C4-2B (cell line): ENCODE measurements around the gene KIF18B.

ENCODE experiments used
- ZFX ChIP-seq: fragments of 450-650 bp; IDR thresholded peaks from 2 replicates; pipeline ENCODE4 v1.6.1; 2017
- TF ChIP-seq, protein P1 (sequence below): fragments of 450-650 bp; conservative IDR thresholded peaks from 2 replicates; pipeline ENCODE4 v1.5.1; 2017; ENCODE audit warnings: mild to moderate bottlenecking

DNA sequence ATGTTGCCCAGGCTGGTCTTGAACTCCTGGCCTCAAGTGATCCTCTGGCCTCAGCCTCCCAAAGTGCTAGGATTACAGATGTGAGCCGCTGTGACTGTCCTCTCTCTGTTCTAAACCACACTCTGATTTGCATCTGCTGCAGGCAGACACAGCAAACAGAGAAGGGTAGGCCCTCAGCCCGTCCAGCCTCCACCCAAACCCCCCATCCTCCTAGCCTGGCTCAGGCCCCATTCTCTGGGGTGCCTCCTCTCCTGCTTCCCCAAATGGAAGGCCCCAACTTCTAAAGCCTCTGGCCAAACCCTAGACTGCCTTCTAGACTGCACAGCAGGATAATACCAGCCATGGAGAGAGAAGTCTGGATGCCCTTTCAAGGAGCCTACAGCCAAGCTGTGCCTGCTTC is 28.2 kb downstream of the KIF18B start:
- TF ChIP-seq, protein P1, sequence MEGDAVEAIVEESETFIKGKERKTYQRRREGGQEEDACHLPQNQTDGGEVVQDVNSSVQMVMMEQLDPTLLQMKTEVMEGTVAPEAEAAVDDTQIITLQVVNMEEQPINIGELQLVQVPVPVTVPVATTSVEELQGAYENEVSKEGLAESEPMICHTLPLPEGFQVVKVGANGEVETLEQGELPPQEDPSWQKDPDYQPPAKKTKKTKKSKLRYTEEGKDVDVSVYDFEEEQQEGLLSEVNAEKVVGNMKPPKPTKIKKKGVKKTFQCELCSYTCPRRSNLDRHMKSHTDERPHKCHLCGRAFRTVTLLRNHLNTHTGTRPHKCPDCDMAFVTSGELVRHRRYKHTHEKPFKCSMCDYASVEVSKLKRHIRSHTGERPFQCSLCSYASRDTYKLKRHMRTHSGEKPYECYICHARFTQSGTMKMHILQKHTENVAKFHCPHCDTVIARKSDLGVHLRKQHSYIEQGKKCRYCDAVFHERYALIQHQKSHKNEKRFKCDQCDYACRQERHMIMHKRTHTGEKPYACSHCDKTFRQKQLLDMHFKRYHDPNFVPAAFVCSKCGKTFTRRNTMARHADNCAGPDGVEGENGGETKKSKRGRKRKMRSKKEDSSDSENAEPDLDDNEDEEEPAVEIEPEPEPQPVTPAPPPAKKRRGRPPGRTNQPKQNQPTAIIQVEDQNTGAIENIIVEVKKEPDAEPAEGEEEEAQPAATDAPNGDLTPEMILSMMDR = no peak
- no peak for TF ChIP-seq ZFX
